GM23338 (cell line): Measurements from ENCODE around the gene LACC1. TPM values are rescaled to one million over a fixed set of nuclear protein-coding genes. Genes with fewer than 3 reads are reported as not detected.

ENCODE experiments used
- ATAC-seq: fragments of 200-7000 bp; cut with Tn5 transposase; 3 replicates; pipeline ENCODE4 v1.9.1; 2020
- DNase-seq: peaks from one replicate; pipeline ENCODE4 v3.0.0-alpha.2; 2015; ENCODE audit warnings: low spot score
- H2AFZ ChIP-seq: fragments of 200-600 bp; sonication (generic); 2 replicates; pipeline ENCODE4 v1.8.0; 2016; ENCODE audit warnings: antibody characterized with exemption, mild to moderate bottlenecking, moderate library complexity
- H3F3A ChIP-seq: fragments of 200-600 bp; sonication (generic); replicated peaks from 2 replicates; pipeline ENCODE4 v1.8.0; 2017; ENCODE audit warnings: antibody characterized with exemption, mixed run types, low read depth
- H3K27ac ChIP-seq: fragments of 200-600 bp; sonication (generic); 2 replicates; pipeline ENCODE4 v1.6.1; 2016; ENCODE audit warnings: low read depth
- H3K27me3 ChIP-seq: fragments of 200-600 bp; sonication (generic); 2 replicates; pipeline ENCODE4 v1.8.0; 2016; ENCODE audit warnings: mild to moderate bottlenecking, mixed run types, moderate library complexity; ENCODE audit not compliant: insufficient read depth
- H3K36me3 ChIP-seq: fragments of 200-600 bp; sonication (generic); 2 replicates; pipeline ENCODE4 v1.8.0; 2016; ENCODE audit warnings: mild to moderate bottlenecking; ENCODE audit not compliant: insufficient read depth
- H3K4me1 ChIP-seq: fragments of 200-600 bp; sonication (generic); 2 replicates; pipeline ENCODE4 v1.8.0; 2016; ENCODE audit warnings: mild to moderate bottlenecking, moderate library complexity; ENCODE audit not compliant: insufficient read depth
- H3K4me2 ChIP-seq: fragments of 200-600 bp; sonication (generic); 2 replicates; pipeline ENCODE4 v1.7.1; 2017; ENCODE audit warnings: mixed run types
- H3K4me3 ChIP-seq: fragments of 200-600 bp; sonication (generic); 2 replicates; pipeline ENCODE4 v1.6.1; 2016; ENCODE audit warnings: mixed run types
- H3K79me2 ChIP-seq: fragments of 200-600 bp; sonication (generic); replicated peaks from 2 replicates; pipeline ENCODE4 v1.8.0; 2017; ENCODE audit warnings: mild to moderate bottlenecking; ENCODE audit not compliant: insufficient read depth
- H3K9me2 ChIP-seq: fragments of 200-600 bp; sonication (generic); 2 replicates; pipeline ENCODE4 v1.8.0; 2017; ENCODE audit not compliant: insufficient read depth
- H4K20me1 ChIP-seq: fragments of 200-600 bp; sonication (generic); replicated peaks from 2 replicates; pipeline ENCODE4 v1.8.0; 2017; ENCODE audit warnings: mild to moderate bottlenecking; ENCODE audit not compliant: insufficient read depth
- H3K27ac Mint-ChIP-seq: 2 replicates; pipeline ENCODE4 v1.8.0; 2020; ENCODE audit warnings: inconsistent platforms, mild to moderate bottlenecking, moderate library complexity, mixed read lengths
- H3K27me3 Mint-ChIP-seq: 3 replicates; pipeline ENCODE4 v1.8.0; 2022; ENCODE audit warnings: low read depth, mild to moderate bottlenecking, moderate library complexity, mixed read lengths, inconsistent platforms; ENCODE audit not compliant: insufficient read depth, poor library complexity
- H3K36me3 Mint-ChIP-seq: 3 replicates; pipeline ENCODE4 v1.8.0; 2021; ENCODE audit warnings: low read depth, mild to moderate bottlenecking, inconsistent platforms, moderate library complexity, mixed read lengths
- H3K4me1 Mint-ChIP-seq: 3 replicates; pipeline ENCODE4 v1.8.0; 2020; ENCODE audit warnings: mild to moderate bottlenecking, inconsistent platforms, mixed read lengths
- H3K4me3 Mint-ChIP-seq: 3 replicates; pipeline ENCODE4 v1.8.0; 2021; ENCODE audit warnings: moderate library complexity, mild to moderate bottlenecking, inconsistent platforms, mixed read lengths
- H3K9me3 Mint-ChIP-seq: 3 replicates; pipeline ENCODE4 v1.8.0; 2020; ENCODE audit warnings: moderate library complexity, mild to moderate bottlenecking, inconsistent platforms, mixed read lengths
- CREB1 ChIP-seq: fragments of 250-450 bp; sonication (Bioruptor Pico); IDR thresholded peaks from 2 replicates; pipeline ENCODE4 v1.5.0; 2020; ENCODE audit warnings: low read depth, mild to moderate bottlenecking, moderate library complexity
- ETS1 ChIP-seq: IDR thresholded peaks from 2 replicates; pipeline ENCODE4 v1.6.1; 2016; ENCODE audit warnings: antibody characterized with exemption
- EZH2 ChIP-seq: fragments of 200-600 bp; sonication (generic); IDR thresholded peaks from one replicate; pipeline ENCODE4 v1.8.0; 2017; ENCODE audit warnings: antibody characterized with exemption, mild to moderate bottlenecking, low read depth; ENCODE audit not compliant: unreplicated experiment
- JUNB ChIP-seq: IDR thresholded peaks from one replicate; pipeline ENCODE4 v1.6.1; 2016; ENCODE audit warnings: antibody characterized with exemption; ENCODE audit not compliant: unreplicated experiment
- NANOG ChIP-seq: IDR thresholded peaks from 2 replicates; pipeline ENCODE4 v1.6.1; 2016; ENCODE audit warnings: antibody characterized with exemption, borderline replicate concordance
- POLR2AphosphoS5 ChIP-seq: IDR thresholded peaks from 2 replicates; pipeline ENCODE4 v1.6.1; 2016; ENCODE audit warnings: antibody characterized with exemption, low read depth
- REST ChIP-seq: IDR thresholded peaks from one replicate; pipeline ENCODE4 v1.6.1; 2018; ENCODE audit warnings: antibody characterized with exemption; ENCODE audit not compliant: unreplicated experiment
- STAT1 ChIP-seq: IDR thresholded peaks from one replicate; pipeline ENCODE4 v1.6.1; 2016; ENCODE audit warnings: antibody characterized with exemption; ENCODE audit not compliant: unreplicated experiment
- ZNF114 ChIP-seq: fragments of 250-450 bp; sonication (Bioruptor Pico); IDR thresholded peaks from 2 replicates; pipeline ENCODE4 v1.5.0; 2020; ENCODE audit warnings: mild to moderate bottlenecking, moderate library complexity
- ZNF331 ChIP-seq: fragments of 250-450 bp; sonication (Bioruptor Pico); IDR thresholded peaks from 2 replicates; pipeline ENCODE4 v1.5.0; 2020; ENCODE audit warnings: low read depth, mild to moderate bottlenecking, moderate library complexity
- ZNF462 ChIP-seq: fragments of 250-450 bp; sonication (Bioruptor Pico); IDR thresholded peaks from 2 replicates; pipeline ENCODE4 v1.5.0; 2020; ENCODE audit warnings: mild to moderate bottlenecking, moderate library complexity
- polyA plus RNA-seq: library from polyadenylated mRNA; unstranded; fragments of >200 nt; fragmentation: Nextera tagmentation; extraction: Ambion mirVana; gene quantifications from 2 replicates; pipeline ENCODE4 v1.2.1, GENCODE V29; 2016
- total RNA-seq: library from RNA; depleted of rRNA; stranded (reverse); fragments of >200 nt; shearing (Covaris generic); gene quantifications from 2 replicates; pipeline ENCODE4 v1.2.3, GENCODE V29; 2014

The LACC1 gene
- total and polyA plus RNA-seq, 2 experiments from 2014 or later, result 4.4 to 4.6 TPM

- Histone ChIP-seq H3K79me2 (no peaks in the 10 kb centered on the region), H2AFZ (no peak overlapping the region), H3F3A (no peaks in the 10 kb centered on the region), H3K4me2 (no peak overlapping the region), H3K9me2 (no peaks in the 10 kb centered on the region), H4K20me1 (no peaks in the 10 kb centered on the region), H3K4me1 (no peaks in the 10 kb centered on the region), H3K36me3 (no peaks in the 10 kb centered on the region), H3K27me3 (no peaks in the 10 kb centered on the region), H3K4me3 (no peak overlapping the region), H3K27ac (no peak overlapping the region)
- TF ChIP-seq NANOG (no peak), ZNF331 (CRISPR knock-in tag) (no peak), EZH2 (no peak)
- peaks cover 9% of the 10 kb centered on the region; the same call in 2 of the 3 replicates for H3K9me3 Mint-ChIP-seq
- peaks cover 9% of the 10 kb centered on the region for H3K36me3 Mint-ChIP-seq
- H3K4me1 Mint-ChIP-seq, result no peaks in the 10 kb centered on the region
- no peak for DNase-seq
- H3K27ac Mint-ChIP-seq, result no peak overlapping the region
- no peaks in the 10 kb centered on the region for H3K27me3 Mint-ChIP-seq
- ATAC-seq, result no peak
- H3K4me3 Mint-ChIP-seq, result no peak overlapping the region
Measured at GRCh38 chr13:43838909-43839308, 40.8 kb upstream of the LACC1 start.

- H2AFZ ChIP-seq, result no peak overlapping the region
- Mint-ChIP-seq H3K4me3 (no peak overlapping the region), H3K27ac (no peak overlapping the region; the same call in 1 of the 2 replicates), H3K4me1 (no peaks in the 10 kb centered on the region; the same call in 2 of the 3 replicates), H3K27me3 (no peaks in the 10 kb centered on the region), H3K9me3 (peaks cover 18% of the 10 kb centered on the region), H3K36me3 (peaks cover 21% of the 10 kb centered on the region)
- no peaks in the 10 kb centered on the region for H3K4me1 ChIP-seq
- no peaks in the 10 kb centered on the region for H3F3A ChIP-seq
- no peaks in the 10 kb centered on the region for H3K36me3 ChIP-seq
- DNase-seq, result no peak
- H3K4me3 ChIP-seq, result no peak overlapping the region
- H4K20me1 ChIP-seq, result no peaks in the 10 kb centered on the region
- no peak overlapping the region for H3K27ac ChIP-seq
- H3K27me3 ChIP-seq, result no peaks in the 10 kb centered on the region
- no peaks in the 10 kb centered on the region for H3K79me2 ChIP-seq
- no peaks in the 10 kb centered on the region for H3K9me2 ChIP-seq
- no peak for ATAC-seq
- no peak overlapping the region for H3K4me2 ChIP-seq
- TF ChIP-seq ETS1 (no peak), STAT1 (no peak), JUNB (no peak), NANOG (no peak), CREB1 (CRISPR knock-in tag) (no peak), REST (no peak), ZNF462 (no peak), EZH2 (no peak), POLR2AphosphoS5 (no peak), ZNF114 (no peak), ZNF331 (CRISPR knock-in tag) (no peak)
Measured at GRCh38 chr13:43846496-43847158, 33.1 kb upstream of the LACC1 start.
